Heart left ventricle (tissue), 16 donors: ENCODE measurements around the gene RANBP3. TPM values are rescaled to one million over a fixed set of nuclear protein-coding genes. Genes with fewer than 3 reads are reported as not detected.
A peak's percentile ranks its signal among the peaks of the same experiment; 100 is the strongest.

Experiments
- ATAC-seq, 4 donors: fragments of 200-7000 bp; cut with Tn5 transposase; one replicate each; pipeline ENCODE4 v1.9.1; 2020 to 2022; ENCODE audit warnings: moderate library complexity in 4 of 4, mild to moderate bottlenecking in 3 of 4, moderate number of reproducible peaks in 1 of 4
- DNase-seq, 5 donors: peaks; one replicate each; pipeline ENCODE4 v3.0.0-alpha.2; 2020
- H3K27ac ChIP-seq, 12 donors: fragments of 200-600 bp; sonication (generic) in 4 of 12; one replicate each; pipeline versions ENCODE4 v1.5.0 to v1.8.0; 2016 to 2022; ENCODE audit warnings: mild to moderate bottlenecking in 2 of 12
- H3K27me3 ChIP-seq, 9 donors: fragments of 200-600 bp; sonication (generic) in 2 of 9; one replicate each; pipeline versions ENCODE4 v1.5.1 to v1.8.0; 2016 to 2022; ENCODE audit warnings: mild to moderate bottlenecking in 3 of 9
- H3K36me3 ChIP-seq, 9 donors: fragments of 200-600 bp; sonication (generic) in 2 of 9; one replicate each; pipeline versions ENCODE4 v1.5.0 to v1.8.0; 2018 to 2022; ENCODE audit warnings: mild to moderate bottlenecking in 2 of 9
- H3K4me1 ChIP-seq, 12 donors: fragments of 200-600 bp; sonication (generic) in 4 of 12; one replicate each; pipeline versions ENCODE4 v1.5.0 to v1.8.0; 2016 to 2022; ENCODE audit warnings: mild to moderate bottlenecking in 3 of 12
- H3K4me3 ChIP-seq, 12 donors: fragments of 200-600 bp; sonication (generic) in 4 of 12; one replicate each; pipeline versions ENCODE4 v1.5.0 to v1.8.0; 2017 to 2022; ENCODE audit warnings: mild to moderate bottlenecking in 9 of 12, moderate library complexity in 4 of 12
- H3K9me3 ChIP-seq, 12 donors: fragments of 200-600 bp; sonication (generic) in 4 of 12; one replicate each; pipeline versions ENCODE4 v1.5.0 to v1.8.0; 2016 to 2022; ENCODE audit warnings: mild to moderate bottlenecking in 1 of 12
- CTCF ChIP-seq, 12 donors: fragments of 200-600 bp; sonication (generic) in 4 of 12; IDR thresholded peaks; one replicate each; pipeline versions ENCODE4 v1.5.0 to v1.8.0; 2018 to 2022; ENCODE audit warnings: antibody characterized with exemption in 12 of 12, mild to moderate bottlenecking in 5 of 12
- POLR2A ChIP-seq, 2 donors: fragments of 450-650 bp; IDR thresholded peaks; one replicate each; pipeline ENCODE4 v1.6.1; 2017; ENCODE audit warnings: antibody characterized with exemption in 2 of 2, mild to moderate bottlenecking in 2 of 2, moderate library complexity in 2 of 2
- WGBS, 4 donors: extraction: QIAGEN DNeasy Blood & Tissue Kit in 2 of 4; methylation state at CpG; one replicate each; pipeline versions ENCODE4 v1.1.5 to v1.1.7; 2013 to 2018; 5-methylcytosine and 5-hydroxymethylcytosine counted together
- intact Hi-C, 10 donors: fragments of 100-400 bp; cut with DNase I; formaldehyde crosslinking; loops; one replicate each; pipeline versions ENCODE4 v1.11.1 to v1.14.2; 2022
- polyA plus RNA-seq, 2 donors: library from polyadenylated mRNA; stranded (reverse); fragments of 200-250 nt; gene quantifications; one replicate each; pipeline ENCODE4 v1.2.3, GENCODE V29; 2013
- total RNA-seq, 9 donors: library from RNA; depleted of rRNA in 2 of 9; stranded (reverse); fragments of >200 nt in 2 of 9; fragmentation: NEBNext Ultra II Directional in 3 of 9; extraction: Animal tissue kit (Norgen Biotek cat#: 25700) in 3 of 9; gene quantifications; one replicate each; pipeline versions ENCODE4 v1.1.0 to v1.2.4, GENCODE V29; 2016 to 2023
- donor health status: ischemic (EF 13 %, LVEDD 7.1; RV severe dilation, severe dysfunction).
- donor health status: healthy with polysubstance abuse.
- donor health status: DM: no; HTN: yes; CAD: no.
- donor health status: DM: no; HTN: no; CAD: no.
- donor health status: ischemic (EF 25% LVEDD 6.9; RV normal size, moderate dysfunction).
- donor health status: ischemic (EF 25% LVEDD 5.7; RV mildly dilated, moderate dysfunction).
- donor health status: healthy.
- donor health status: DM: yes; HTN: yes; CAD: no.
- donor health status: ischemic (EF 35%, LVEDD 5.7; RV mildly dilated, moderate dysfunction).
- donor health status: nonischemic (EF 11% LVEDD 7.7; RV severe dilation, severe dysfunction).
- donor health status: DM: yes; HTN: yes; CAD: no.
- donor health status: PGD.
- donor health status: ischemic (EF 29% LVEDD 5.4; RV normal size, mild dysfunction).
- donor health status: nonischemic (EF 23%, LVEDD 6.1; RV moderate dilation, normal function).

The RANBP3 gene
- total and polyA plus RNA-seq, 11 donors: 29.4 to 80.7 (median 58.0) TPM

- Histone ChIP-seq H3K4me1 (peaks cover 0 to 32% (median 14%) of the 10 kb centered on the region in 12 donors), H3K27ac (no peak overlapping the region), H3K36me3 (peaks cover 0 to 94% (median 78%) of the 10 kb centered on the region in 9 donors), H3K27me3 (no peaks in the 10 kb centered on the region), H3K9me3 (no peaks in the 10 kb centered on the region), H3K4me3 (no peak overlapping the region)
- ATAC-seq: no peak
- 95 to 97% (median 97%) methylated on average over 4 to 20 of the region's 20 CpGs for WGBS, 4 donors
- intact Hi-C loops: no loop called here
- TF ChIP-seq CTCF (IDR thresholded peaks at IDR 0.05): no peak
- TF ChIP-seq POLR2A (IDR thresholded peaks at IDR 0.05): no peak
- no peak for DNase-seq
Measured at GRCh38 chr19:5918463-5919079, 59.4 kb downstream of the RANBP3 start.

GRCh38 chr19:5917431-5918107 lies 60.4 kb downstream of the RANBP3 start:
- 87 to 93% (median 90%) methylated on average over 8 to 36 of the region's 36 CpGs for WGBS, 4 donors
- Histone ChIP-seq H3K36me3 (peaks cover 0 to 84% (median 68%) of the 10 kb centered on the region in 9 donors), H3K4me3 (no peak overlapping the region), H3K4me1 (peaks cover 0 to 32% (median 14%) of the 10 kb centered on the region in 12 donors), H3K9me3 (no peaks in the 10 kb centered on the region), H3K27me3 (no peaks in the 10 kb centered on the region), H3K27ac (no peak overlapping the region)
- ATAC-seq (no peak), DNase-seq (no peak)
- intact Hi-C loops: no loop called here
- TF ChIP-seq POLR2A (IDR thresholded peaks at IDR 0.05): no peak
- no peak for TF ChIP-seq CTCF (IDR thresholded peaks at IDR 0.05)

GRCh38 chr19:5916181-5916708 lies 61.7 kb downstream of the RANBP3 start:
- intact Hi-C loops: no loop called here
- Histone ChIP-seq H3K27ac (peak overlapping the region in 7 of 12 donors; percentile 4 to 60 (median 46)), H3K36me3 (peaks cover 0 to 71% (median 55%) of the 10 kb centered on the region in 9 donors), H3K4me3 (no peak overlapping the region), H3K27me3 (no peaks in the 10 kb centered on the region), H3K4me1 (peaks cover 0 to 32% (median 14%) of the 10 kb centered on the region in 12 donors), H3K9me3 (no peaks in the 10 kb centered on the region)
- WGBS, 4 donors: 37 to 45% (median 43%) methylated on average over 14 of the region's 14 CpGs
- ATAC-seq (peak in 2 of 4 donors; percentile 17 to 49), DNase-seq (peak in 1 of 5 donors; percentile 55)
- TF ChIP-seq CTCF (IDR thresholded peaks at IDR 0.05): no peak
- TF ChIP-seq POLR2A (IDR thresholded peaks at IDR 0.05): no peak

- intact Hi-C loops: no loop called here
- Histone ChIP-seq H3K36me3 (peaks cover 0 to 66% (median 51%) of the 10 kb centered on the region in 9 donors), H3K4me3 (no peak overlapping the region), H3K4me1 (peaks cover 0 to 32% (median 14%) of the 10 kb centered on the region in 12 donors), H3K27me3 (no peaks in the 10 kb centered on the region), H3K27ac (peak overlapping the region in 8 of 12 donors; percentile 4 to 60 (median 46)), H3K9me3 (no peaks in the 10 kb centered on the region)
- DNase-seq (no peak), ATAC-seq (no peak)
- TF ChIP-seq CTCF (IDR thresholded peaks at IDR 0.05) (no peak), POLR2A (IDR thresholded peaks at IDR 0.05) (no peak)
- 59 to 69% (median 67%) methylated on average over 11 of the region's 11 CpGs for WGBS, 4 donors
Measured at GRCh38 chr19:5915782-5916165, 62.2 kb downstream of the RANBP3 start.
